ENCODE results near the gene GAGE13. TPM values are rescaled to one million over a fixed set of nuclear protein-coding genes. Genes with fewer than 3 reads are reported as not detected.

Gene GAGE13
- total and polyA plus RNA-seq, 9 of the 15 experiments (the other 6 are each of a cell fraction or from before 2014, with no cell fraction given), result 31.6 to 506 (median 154) TPM

GRCh38 chrX:49282647-49283011 is 48.8 kb upstream of the GAGE13 start (continued):
- no peak for TF ChIP-seq TRIM24 (IDR thresholded peaks at IDR 0.05)
- TF ChIP-seq TOE1 (IDR thresholded peaks at IDR 0.05; ENCODE audit: borderline replicate concordance), result peak; percentile 21; the same call in 1 of the 2 replicates
- no peak for TF ChIP-seq TOE1 (CRISPR knock-in tag; IDR thresholded peaks at IDR 0.05; ENCODE audit: borderline replicate concordance, low read depth)
- TF ChIP-seq RBM15 (IDR thresholded peaks at IDR 0.05; ENCODE audit: insufficient read depth, low read length), result no peak
- TF ChIP-seq ATF1 (CRISPR knock-in tag; IDR thresholded peaks at IDR 0.05), result no peak
- 0 out of 2 replicates have a peak, but pooled peaks have one; percentile 34 for TF ChIP-seq ATF1 (tag; IDR thresholded peaks at IDR 0.05)
- TF ChIP-seq MYBL2 (IDR thresholded peaks at IDR 0.05; ENCODE audit: low read depth), result no peak
- TF ChIP-seq MYBL2 (CRISPR knock-in tag; IDR thresholded peaks at IDR 0.05; ENCODE audit: borderline replicate concordance), result no peak

GRCh38 chrX:49284212-49284611 is 47.2 kb upstream of the GAGE13 start:
- DNase-seq (ENCODE audit: extremely low read depth in 1 of 4, low spot score in 3 of 4), result no peak
- CTCF ChIA-PET (ENCODE audit: low intra/inter-chr PET ratio), result interaction anchor here (0.6 kb wide), 1 partner anchor 10 kb away, joined by 3 read pairs; no protein-coding TSS in a partner anchor
- TF ChIP-seq ZNF512 (tag; IDR thresholded peaks at IDR 0.05) (peak; percentile 93), MEF2D (tag; conservative IDR thresholded peaks at IDR 0.05; ENCODE audit: low read depth) (no peak)
- POLR2A ChIA-PET, result no interaction called here
- Histone ChIP-seq H3K9me3 (replicated peaks; ENCODE audit: control insufficient read depth, insufficient read depth, low read depth, low read length) (no peaks in the 10 kb centered on the region), H2AFZ (ENCODE audit: low read depth, low read length) (no peak overlapping the region), H3K9me1 (ENCODE audit: control insufficient read depth, insufficient read depth, low read length) (no peaks in the 10 kb centered on the region), H3K4me3 (no peak overlapping the region), H3K4me2 (ENCODE audit: insufficient read depth, low read length) (no peak overlapping the region), H3K9ac (ENCODE audit: insufficient read depth in 1 of 2, low read depth in 2 of 2, low read length in 2 of 2) (no peak overlapping the region), H3K27me3 (ENCODE audit: control insufficient read depth in 2 of 2, insufficient read depth in 2 of 2, low read length in 2 of 2) (no peaks in the 10 kb centered on the region), H3K79me2 (ENCODE audit: control insufficient read depth, insufficient read depth, low read length) (no peaks in the 10 kb centered on the region), H3K4me1 (replicated peaks in 1 of 2; ENCODE audit: control insufficient read depth in 2 of 2, insufficient read depth in 2 of 2, low read length in 2 of 2) (peaks cover 3 to 13% of the 10 kb centered on the region in 2 experiments; a peak in 3 of 5 replicates), H3K27ac (ENCODE audit: extremely low read depth, low read depth, low read length) (no peak overlapping the region), H4K20me1 (replicated peaks; ENCODE audit: control insufficient read depth, insufficient read depth, low read length) (no peaks in the 10 kb centered on the region), H3K36me3 (ENCODE audit: control insufficient read depth, insufficient read depth, low read length) (no peaks in the 10 kb centered on the region)
- ATAC-seq, result no peak
- FAIRE-seq, result no peak
- 30% methylated on average over 3 of the region's 3 CpGs for WGBS (ENCODE audit: insufficient coverage, low coverage, missing lambda C conversion rate)
- no TSS peak for BruUV-seq (replicated peaks)
- intact Hi-C loops (cut with micrococcal nuclease), result loop anchor here (5.0 kb wide), 1 partner anchor 162 kb away; the partner anchor contains the start of gene GPKOW
- in situ Hi-C loops (cut with MboI), result no loop called here

All from K562 (cell line).